Cardiac muscle cell (in vitro differentiated cells and primary cell): ENCODE data around the gene NCOA7. TPM values are rescaled to one million over a fixed set of nuclear protein-coding genes. Genes with fewer than 3 reads are reported as not detected.
"Not testable (repeated sequence)": the region's sequence is repeated elsewhere in the genome, so short reads cannot be mapped to it uniquely, and the experiment has no call there.

Experiments used
- DNase-seq, 2 donors: peaks; one replicate each; pipeline versions ENCODE4 v3.0.0 to v3.0.0-alpha.2; 2010 to 2017; ENCODE audit warnings: low read depth in 1 of 2, low spot score in 1 of 2
- H3K27ac ChIP-seq: fragments of 200-600 bp; sonication (generic); 2 replicates; pipeline ENCODE4 v1.5.1; 2016
- H3K27me3 ChIP-seq: fragments of 200-600 bp; sonication (generic); 2 replicates; pipeline ENCODE4 v1.6.0; 2016; ENCODE audit warnings: control low read depth
- H3K36me3 ChIP-seq: fragments of 200-600 bp; sonication (generic); 2 replicates; pipeline ENCODE4 v1.5.1; 2016; ENCODE audit warnings: control low read depth
- H3K4me1 ChIP-seq: fragments of 200-600 bp; sonication (generic); 2 replicates; pipeline ENCODE4 v1.8.1; 2017; ENCODE audit warnings: low read depth, mild to moderate bottlenecking, mixed run types
- H3K4me3 ChIP-seq: fragments of 200-600 bp; sonication (generic); 2 replicates; pipeline ENCODE4 v1.5.1; 2016; ENCODE audit warnings: mild to moderate bottlenecking
- H3K9me3 ChIP-seq: fragments of 200-600 bp; sonication (generic); 2 replicates; pipeline ENCODE4 v1.5.1; 2017; ENCODE audit warnings: low read depth, mild to moderate bottlenecking, control low read depth
- polyA plus RNA-seq: library from polyadenylated mRNA; unstranded; fragments of >200 nt; fragmentation: Nextera tagmentation; extraction: Ambion mirVana; gene quantifications from 2 replicates; pipeline ENCODE4 v1.2.1, GENCODE V29; 2016
- total RNA-seq: library from RNA; depleted of rRNA; stranded (reverse); fragments of >200 nt; gene quantifications from 2 replicates; pipeline ENCODE4 v1.2.3, GENCODE V29; 2016
- TF ChIP-seq, protein P1 (sequence below): IDR thresholded peaks from 2 replicates; pipeline ENCODE4 v1.5.1; 2012; ENCODE audit warnings: low read depth, mild to moderate bottlenecking, low read length

NCOA7 gene
- total and polyA plus RNA-seq, 2 experiments from 2014 or later: 4.2 to 5.8 TPM

- Histone ChIP-seq H3K36me3 (no peaks in the 10 kb centered on the region), H3K9me3 (no peaks in the 10 kb centered on the region), H3K4me3 (no peak overlapping the region), H3K4me1 (peaks cover 9% of the 10 kb centered on the region), H3K27me3 (no peaks in the 10 kb centered on the region), H3K27ac (no peak overlapping the region)
- peak in 1 of 2 donors; percentile 67 for DNase-seq
- TF ChIP-seq, protein P1, sequence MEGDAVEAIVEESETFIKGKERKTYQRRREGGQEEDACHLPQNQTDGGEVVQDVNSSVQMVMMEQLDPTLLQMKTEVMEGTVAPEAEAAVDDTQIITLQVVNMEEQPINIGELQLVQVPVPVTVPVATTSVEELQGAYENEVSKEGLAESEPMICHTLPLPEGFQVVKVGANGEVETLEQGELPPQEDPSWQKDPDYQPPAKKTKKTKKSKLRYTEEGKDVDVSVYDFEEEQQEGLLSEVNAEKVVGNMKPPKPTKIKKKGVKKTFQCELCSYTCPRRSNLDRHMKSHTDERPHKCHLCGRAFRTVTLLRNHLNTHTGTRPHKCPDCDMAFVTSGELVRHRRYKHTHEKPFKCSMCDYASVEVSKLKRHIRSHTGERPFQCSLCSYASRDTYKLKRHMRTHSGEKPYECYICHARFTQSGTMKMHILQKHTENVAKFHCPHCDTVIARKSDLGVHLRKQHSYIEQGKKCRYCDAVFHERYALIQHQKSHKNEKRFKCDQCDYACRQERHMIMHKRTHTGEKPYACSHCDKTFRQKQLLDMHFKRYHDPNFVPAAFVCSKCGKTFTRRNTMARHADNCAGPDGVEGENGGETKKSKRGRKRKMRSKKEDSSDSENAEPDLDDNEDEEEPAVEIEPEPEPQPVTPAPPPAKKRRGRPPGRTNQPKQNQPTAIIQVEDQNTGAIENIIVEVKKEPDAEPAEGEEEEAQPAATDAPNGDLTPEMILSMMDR: no peak
Measured at GRCh38 chr6:125950293-125950692, 159.5 kb downstream of the NCOA7 start.

DNA sequence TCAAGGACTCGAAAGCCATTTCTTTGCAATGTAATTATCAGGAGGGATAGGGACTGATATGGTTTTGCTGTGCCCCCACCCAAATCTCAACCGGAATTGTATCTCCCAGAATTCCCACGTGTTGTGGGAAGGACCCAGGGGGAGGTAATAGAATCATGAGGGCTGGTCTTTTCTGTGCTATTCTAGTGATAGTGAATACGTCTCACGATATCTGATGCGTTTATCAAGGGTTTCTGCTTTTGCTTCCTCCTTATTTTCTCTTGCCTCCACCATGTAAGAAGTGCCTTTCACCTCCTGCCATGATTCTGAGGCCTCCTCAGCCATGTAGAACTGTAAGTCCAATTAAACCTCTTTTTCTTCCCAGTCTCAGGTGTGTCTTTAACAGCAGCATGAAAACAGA is 160.0 kb downstream of the NCOA7 start:
- not testable (repeated sequence) for H3K4me3 ChIP-seq, DNase-seq, H3K27ac ChIP-seq, H3K36me3 ChIP-seq, H3K4me1 ChIP-seq, H3K27me3 ChIP-seq, H3K9me3 ChIP-seq

DNA sequence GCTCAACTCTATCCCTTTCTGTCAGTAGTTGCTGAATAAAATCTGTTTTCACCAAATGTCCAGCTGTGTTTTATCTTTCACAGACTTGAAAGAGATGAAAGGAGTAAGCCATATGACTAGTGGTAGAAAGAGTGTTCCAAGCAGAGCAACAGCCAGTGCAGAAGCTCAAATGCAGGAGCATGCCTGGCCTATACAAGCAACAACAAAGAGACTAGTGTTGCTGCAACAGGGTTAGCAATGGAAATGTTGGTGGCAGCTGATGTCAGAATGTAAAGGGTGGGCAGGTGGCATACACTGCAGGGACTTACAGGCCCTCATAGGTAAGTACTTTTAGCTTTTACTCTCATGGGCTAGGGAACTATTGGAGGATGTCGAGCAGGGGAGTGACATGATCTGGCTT is 160.6 kb downstream of the NCOA7 start:
- Histone ChIP-seq H3K4me3 (no peak overlapping the region), H3K27me3 (no peaks in the 10 kb centered on the region), H3K36me3 (no peaks in the 10 kb centered on the region), H3K9me3 (no peaks in the 10 kb centered on the region), H3K4me1 (no peaks in the 10 kb centered on the region), H3K27ac (no peak overlapping the region)
- TF ChIP-seq, protein P1: no peak
- DNase-seq: no peak

- Histone ChIP-seq H3K4me3 (no peak overlapping the region), H3K4me1 (peaks cover 5% of the 10 kb centered on the region), H3K9me3 (no peaks in the 10 kb centered on the region), H3K36me3 (no peaks in the 10 kb centered on the region), H3K27me3 (no peaks in the 10 kb centered on the region), H3K27ac (no peak overlapping the region)
- no peak for DNase-seq
- TF ChIP-seq, protein P1: peak; percentile 28
Measured at GRCh38 chr6:125952764-125953501, 162.2 kb downstream of the NCOA7 start.

DNA sequence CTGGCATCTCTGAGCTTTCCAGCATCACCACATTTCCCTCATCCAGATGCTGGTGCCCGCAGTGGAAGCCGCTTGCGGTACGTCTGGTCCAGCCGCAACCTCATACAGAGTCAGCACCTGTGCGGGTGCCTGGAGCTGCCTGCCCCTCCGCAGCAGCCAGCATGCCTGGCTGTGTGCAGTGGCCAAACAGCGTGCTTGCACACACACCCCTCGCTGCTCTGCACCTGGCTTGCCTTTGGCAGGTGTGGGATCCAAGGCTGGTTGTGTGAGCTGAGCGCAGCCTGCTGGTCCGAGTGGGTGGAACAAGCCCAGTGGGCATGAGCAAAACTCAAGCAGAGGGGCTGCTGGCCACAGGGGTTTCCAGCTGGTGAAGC is 162.7 kb downstream of the NCOA7 start:
- H3K36me3 ChIP-seq: no peaks in the 10 kb centered on the region
- H3K4me3 ChIP-seq: no peak overlapping the region
- TF ChIP-seq, protein P1: no peak
- no peak overlapping the region for H3K27ac ChIP-seq
- no peaks in the 10 kb centered on the region for H3K27me3 ChIP-seq
- H3K9me3 ChIP-seq: no peaks in the 10 kb centered on the region
- DNase-seq: no peak
- H3K4me1 ChIP-seq: peaks cover 8% of the 10 kb centered on the region

- no peak overlapping the region for H3K4me3 ChIP-seq
- H3K4me1 ChIP-seq: peaks cover 8% of the 10 kb centered on the region
- H3K9me3 ChIP-seq: no peaks in the 10 kb centered on the region
- no peak overlapping the region for H3K27ac ChIP-seq
- DNase-seq: no peak
- no peaks in the 10 kb centered on the region for H3K36me3 ChIP-seq
- TF ChIP-seq, protein P1: no peak
- no peaks in the 10 kb centered on the region for H3K27me3 ChIP-seq
Measured at GRCh38 chr6:125954735-125955339, 164.1 kb downstream of the NCOA7 start.
